ENCODE results near the gene CBLB. TPM values are rescaled to one million over a fixed set of nuclear protein-coding genes. Genes with fewer than 3 reads are reported as not detected.

The CBLB gene
- total and polyA plus RNA-seq, 9 donors, result 19.5 to 31.4 (median 21.0) TPM

GRCh38 chr3:105905328-105905727 is 36.5 kb upstream of the CBLB start:
- DNase-seq, result peak; percentile 27
- H3K27me3 ChIP-seq (ENCODE audit: control insufficient read depth, insufficient read depth, low read length), result no peaks in the 10 kb centered on the region
- H3K9me3 ChIP-seq (replicated peaks; ENCODE audit: control insufficient read depth, low read depth, low read length), result no peaks in the 10 kb centered on the region
- no CpG with 5 or more reads among the region's 1 CpG for WGBS (ENCODE audit: insufficient coverage)
- no peak overlapping the region for H3K4me3 ChIP-seq (ENCODE audit: low read length)
- H3K36me3 ChIP-seq (ENCODE audit: control insufficient read depth, insufficient read depth, low read length), result no peaks in the 10 kb centered on the region
- no peak overlapping the region for H3K27ac ChIP-seq (ENCODE audit: low read length)
- H3K4me1 ChIP-seq (ENCODE audit: control insufficient read depth, insufficient read depth, low read length), result no peaks in the 10 kb centered on the region

DNA sequence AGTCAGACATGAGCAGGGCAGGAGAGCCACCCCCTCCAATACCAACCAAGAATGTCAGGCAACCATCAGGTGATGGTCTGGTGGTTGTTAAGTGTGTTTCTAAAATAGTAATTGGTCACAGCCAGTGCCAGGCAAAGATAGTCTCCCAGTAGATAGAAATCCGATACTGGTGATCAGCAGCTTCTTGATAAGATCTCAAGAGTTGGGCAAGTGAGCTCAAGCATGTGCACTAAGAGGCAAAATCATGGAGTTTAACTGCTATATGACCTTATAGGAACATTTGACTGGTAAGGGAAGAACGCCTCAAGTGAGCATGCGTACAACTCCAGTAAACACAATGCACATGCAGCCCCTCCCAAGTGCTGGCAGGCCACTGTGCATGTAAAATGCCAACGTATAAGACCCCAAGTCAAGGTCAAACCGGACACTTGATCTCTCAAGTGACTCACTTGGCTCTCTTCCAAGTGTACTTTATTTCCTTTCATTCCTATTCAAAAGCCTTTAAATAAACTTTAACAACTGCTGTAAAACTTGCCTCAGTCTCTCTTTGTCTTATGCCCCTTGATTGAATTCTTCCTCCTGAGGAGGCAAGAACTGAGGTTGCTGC is 36.0 kb upstream of the CBLB start:
- Histone ChIP-seq H3K27me3 (ENCODE audit: control insufficient read depth, insufficient read depth, low read length) (no peaks in the 10 kb centered on the region), H3K4me1 (ENCODE audit: control insufficient read depth, insufficient read depth, low read length) (no peaks in the 10 kb centered on the region), H3K9me3 (replicated peaks; ENCODE audit: control insufficient read depth, low read depth, low read length) (no peaks in the 10 kb centered on the region), H3K4me3 (ENCODE audit: low read length) (no peak overlapping the region), H3K27ac (ENCODE audit: low read length) (no peak overlapping the region), H3K36me3 (ENCODE audit: control insufficient read depth, insufficient read depth, low read length) (no peaks in the 10 kb centered on the region)
- DNase-seq, result no peak
- WGBS (ENCODE audit: insufficient coverage), result 65% methylated on average over 4 of the region's 5 CpGs

DNA sequence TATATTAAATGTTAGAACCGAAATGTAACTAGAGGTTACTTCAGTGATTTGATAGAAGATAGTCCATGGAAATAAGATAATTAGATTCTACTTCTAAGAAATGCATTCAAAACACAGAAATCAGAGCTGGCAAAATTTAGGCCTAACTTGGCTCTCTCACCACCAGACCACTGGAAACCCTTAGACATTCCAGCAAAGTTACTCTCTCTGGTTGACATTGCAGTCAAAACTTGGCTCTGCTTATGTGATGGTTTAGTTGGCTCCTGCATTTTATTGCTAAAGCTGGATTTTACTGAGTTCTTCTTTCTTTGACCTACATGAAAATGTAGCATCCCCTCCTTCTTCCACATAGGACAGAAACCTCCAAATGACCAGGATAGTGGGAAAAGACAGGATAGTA is 35.4 kb upstream of the CBLB start:
- no peak overlapping the region for H3K27ac ChIP-seq (ENCODE audit: low read length)
- H3K27me3 ChIP-seq (ENCODE audit: control insufficient read depth, insufficient read depth, low read length), result no peaks in the 10 kb centered on the region
- no peaks in the 10 kb centered on the region for H3K9me3 ChIP-seq (replicated peaks; ENCODE audit: control insufficient read depth, low read depth, low read length)
- no peak for DNase-seq
- no peaks in the 10 kb centered on the region for H3K36me3 ChIP-seq (ENCODE audit: control insufficient read depth, insufficient read depth, low read length)
- no peak overlapping the region for H3K4me3 ChIP-seq (ENCODE audit: low read length)
- H3K4me1 ChIP-seq (ENCODE audit: control insufficient read depth, insufficient read depth, low read length), result no peaks in the 10 kb centered on the region
- no CpG with 5 or more reads among the region's 1 CpG for WGBS (ENCODE audit: insufficient coverage)

DNA sequence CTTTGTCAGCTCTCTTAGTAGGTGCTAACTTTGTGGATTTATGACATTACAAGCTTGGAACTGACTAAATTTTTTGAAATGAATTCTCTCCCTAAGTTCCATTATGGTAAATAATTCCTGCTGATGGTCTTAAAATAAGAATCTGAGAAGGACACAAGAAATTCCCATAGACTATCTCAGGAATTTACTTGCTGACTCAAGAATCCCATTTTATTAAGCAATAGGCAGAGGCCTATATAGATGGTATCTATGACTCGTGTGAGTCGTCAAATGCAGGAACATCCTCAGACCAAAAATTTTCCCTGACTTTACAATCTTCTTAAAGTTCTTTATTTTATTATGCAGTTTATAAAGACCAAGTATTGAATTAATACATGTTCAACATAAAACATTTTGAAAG is 30.7 kb upstream of the CBLB start:
- DNase-seq, result no peak
- Histone ChIP-seq H3K4me1 (ENCODE audit: control insufficient read depth, insufficient read depth, low read length) (no peaks in the 10 kb centered on the region), H3K9me3 (replicated peaks; ENCODE audit: control insufficient read depth, low read depth, low read length) (no peaks in the 10 kb centered on the region), H3K27ac (ENCODE audit: low read length) (no peak overlapping the region), H3K4me3 (ENCODE audit: low read length) (no peak overlapping the region), H3K36me3 (ENCODE audit: control insufficient read depth, insufficient read depth, low read length) (no peaks in the 10 kb centered on the region), H3K27me3 (ENCODE audit: control insufficient read depth, insufficient read depth, low read length) (no peaks in the 10 kb centered on the region)
- WGBS (ENCODE audit: insufficient coverage), result no CpG with 5 or more reads among the region's 2 CpGs

DNA sequence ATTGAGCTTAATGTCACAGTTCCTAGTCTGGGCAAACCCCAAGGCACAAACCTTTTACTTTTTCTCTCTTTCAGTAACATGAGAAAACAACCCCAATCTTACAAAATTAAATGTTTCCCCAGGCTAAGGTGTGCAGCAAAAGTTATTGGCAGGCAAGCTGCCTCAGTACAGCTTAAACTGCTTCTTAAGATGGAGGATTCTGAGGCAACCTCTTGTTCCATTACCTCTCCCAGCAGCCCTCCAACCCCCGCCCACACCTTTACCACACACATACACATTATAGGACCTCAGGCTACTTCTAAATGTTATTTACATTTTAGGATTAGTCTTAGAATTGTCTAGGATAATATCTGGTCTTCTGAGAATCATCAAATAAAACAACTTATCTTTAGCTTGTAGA is 22.3 kb upstream of the CBLB start:
- no peaks in the 10 kb centered on the region for H3K36me3 ChIP-seq (ENCODE audit: control insufficient read depth, insufficient read depth, low read length)
- DNase-seq, result no peak
- no peak overlapping the region for H3K27ac ChIP-seq (ENCODE audit: low read length)
- H3K9me3 ChIP-seq (replicated peaks; ENCODE audit: control insufficient read depth, low read depth, low read length), result no peaks in the 10 kb centered on the region
- no peaks in the 10 kb centered on the region for H3K27me3 ChIP-seq (ENCODE audit: control insufficient read depth, insufficient read depth, low read length)
- WGBS (ENCODE audit: insufficient coverage), result no CpG with 5 or more reads among the region's 1 CpG
- H3K4me1 ChIP-seq (ENCODE audit: control insufficient read depth, insufficient read depth, low read length), result no peaks in the 10 kb centered on the region
- H3K4me3 ChIP-seq (ENCODE audit: low read length), result no peak overlapping the region

DNA sequence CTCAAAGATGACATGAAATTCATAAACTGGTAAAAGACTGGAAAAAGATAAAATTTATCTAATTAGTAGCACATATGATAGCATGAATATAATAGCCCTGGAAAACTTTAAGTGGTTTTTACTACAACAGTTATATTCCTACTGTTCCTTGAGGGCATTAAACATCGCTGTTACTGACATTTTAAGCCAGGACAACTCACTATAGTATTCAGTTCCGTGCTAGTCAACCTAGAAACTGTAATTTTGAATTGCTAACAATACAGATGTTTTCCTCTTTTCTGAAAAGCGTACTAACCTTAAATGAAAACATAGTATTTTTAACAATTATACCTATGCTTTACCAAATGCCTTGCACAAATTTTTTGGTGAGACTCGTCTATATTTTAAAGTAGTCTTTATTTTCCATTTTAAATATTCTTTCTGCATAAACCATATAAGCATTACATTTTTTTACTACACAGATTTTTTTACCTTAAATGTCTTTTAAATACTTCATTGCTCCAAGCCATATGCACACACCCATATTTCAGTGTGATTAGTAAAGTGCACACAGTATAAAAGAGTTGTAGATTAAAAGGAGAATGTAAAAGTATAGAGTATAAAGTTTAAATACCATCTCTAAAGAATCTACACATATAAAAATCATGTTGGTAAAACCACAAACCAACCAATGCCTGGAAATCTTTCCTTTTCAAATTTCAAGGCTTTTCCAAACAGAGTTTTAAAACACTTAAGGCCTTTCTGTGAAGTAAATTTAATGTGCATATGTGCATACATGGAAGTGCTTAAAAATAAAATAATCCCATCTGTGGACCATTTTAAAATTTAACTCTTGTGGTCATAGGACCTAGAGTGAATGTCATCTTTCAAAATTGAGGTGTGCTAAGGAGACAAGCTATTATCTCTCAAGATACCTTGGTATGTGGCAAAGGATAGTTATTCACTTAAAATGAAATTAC is 20.1 kb upstream of the CBLB start:
- no peaks in the 10 kb centered on the region for H3K27me3 ChIP-seq (ENCODE audit: control insufficient read depth, insufficient read depth, low read length)
- H3K4me3 ChIP-seq (ENCODE audit: low read length), result no peak overlapping the region
- WGBS (ENCODE audit: insufficient coverage), result no CpG with 5 or more reads among the region's 4 CpGs
- H3K4me1 ChIP-seq (ENCODE audit: control insufficient read depth, insufficient read depth, low read length), result no peaks in the 10 kb centered on the region
- no peak overlapping the region for H3K27ac ChIP-seq (ENCODE audit: low read length)
- DNase-seq, result no peak
- H3K9me3 ChIP-seq (replicated peaks; ENCODE audit: control insufficient read depth, low read depth, low read length), result no peaks in the 10 kb centered on the region
- no peaks in the 10 kb centered on the region for H3K36me3 ChIP-seq (ENCODE audit: control insufficient read depth, insufficient read depth, low read length)

- Histone ChIP-seq H3K4me3 (ENCODE audit: low read length) (no peak overlapping the region), H3K27me3 (ENCODE audit: control insufficient read depth, insufficient read depth, low read length) (no peaks in the 10 kb centered on the region), H3K9me3 (replicated peaks; ENCODE audit: control insufficient read depth, low read depth, low read length) (no peaks in the 10 kb centered on the region), H3K27ac (ENCODE audit: low read length) (no peak overlapping the region), H3K36me3 (ENCODE audit: control insufficient read depth, insufficient read depth, low read length) (no peaks in the 10 kb centered on the region), H3K4me1 (ENCODE audit: control insufficient read depth, insufficient read depth, low read length) (no peaks in the 10 kb centered on the region)
- no peak for DNase-seq
- WGBS (ENCODE audit: insufficient coverage), result no CpG with 5 or more reads among the region's 2 CpGs
Observed at GRCh38 chr3:105885256-105885655, 16.4 kb upstream of the CBLB start.

GRCh38 chr3:105883798-105884377 is 15.1 kb upstream of the CBLB start:
- H3K4me3 ChIP-seq (ENCODE audit: low read length), result no peak overlapping the region
- no peaks in the 10 kb centered on the region for H3K9me3 ChIP-seq (replicated peaks; ENCODE audit: control insufficient read depth, low read depth, low read length)
- DNase-seq, result no peak
- H3K36me3 ChIP-seq (ENCODE audit: control insufficient read depth, insufficient read depth, low read length), result no peaks in the 10 kb centered on the region
- 92% methylated on average over 1 of the region's 1 CpG for WGBS (ENCODE audit: insufficient coverage)
- no peaks in the 10 kb centered on the region for H3K27me3 ChIP-seq (ENCODE audit: control insufficient read depth, insufficient read depth, low read length)
- H3K27ac ChIP-seq (ENCODE audit: low read length), result no peak overlapping the region
- H3K4me1 ChIP-seq (ENCODE audit: control insufficient read depth, insufficient read depth, low read length), result no peaks in the 10 kb centered on the region

- Histone ChIP-seq H3K27me3 (ENCODE audit: control insufficient read depth, insufficient read depth, low read length) (no peaks in the 10 kb centered on the region), H3K27ac (ENCODE audit: low read length) (no peak overlapping the region), H3K4me3 (ENCODE audit: low read length) (no peak overlapping the region), H3K36me3 (ENCODE audit: control insufficient read depth, insufficient read depth, low read length) (no peaks in the 10 kb centered on the region), H3K4me1 (ENCODE audit: control insufficient read depth, insufficient read depth, low read length) (no peaks in the 10 kb centered on the region), H3K9me3 (replicated peaks; ENCODE audit: control insufficient read depth, low read depth, low read length) (no peaks in the 10 kb centered on the region)
- no peak for DNase-seq
- WGBS (ENCODE audit: insufficient coverage), result no CpG with 5 or more reads among the region's 4 CpGs
Observed at GRCh38 chr3:105880681-105881290, 12.0 kb upstream of the CBLB start.

GRCh38 chr3:105878061-105878460 is 9.2 kb upstream of the CBLB start:
- H3K4me1 ChIP-seq (ENCODE audit: control insufficient read depth, insufficient read depth, low read length), result no peaks in the 10 kb centered on the region
- H3K9me3 ChIP-seq (replicated peaks; ENCODE audit: control insufficient read depth, low read depth, low read length), result no peaks in the 10 kb centered on the region
- no CpG with 5 or more reads among the region's 1 CpG for WGBS (ENCODE audit: insufficient coverage)
- no peaks in the 10 kb centered on the region for H3K27me3 ChIP-seq (ENCODE audit: control insufficient read depth, insufficient read depth, low read length)
- H3K4me3 ChIP-seq (ENCODE audit: low read length), result no peak overlapping the region
- H3K27ac ChIP-seq (ENCODE audit: low read length), result no peak overlapping the region
- DNase-seq, result peak; percentile 28
- H3K36me3 ChIP-seq (ENCODE audit: control insufficient read depth, insufficient read depth, low read length), result no peaks in the 10 kb centered on the region

All from muscle of leg (tissue), 11 donors.